Uterus (tissue), 4 donors: ENCODE results near the gene ABCD3. TPM values are rescaled to one million over a fixed set of nuclear protein-coding genes. Genes with fewer than 3 reads are reported as not detected.
A peak's percentile ranks its signal among the peaks of the same experiment; 100 is the strongest.

Source experiments
- DNase-seq, 2 donors: peaks; one replicate each; pipeline ENCODE4 v3.0.0-alpha.2; 2019 to 2020
- H3K27ac ChIP-seq, 2 donors: fragments of 200-600 bp; sonication (generic); 1 replicate in 1 of 2; 2 replicates in 1 of 2; pipeline ENCODE4 v1.5.1; 2016 to 2018
- H3K27me3 ChIP-seq, 2 donors: fragments of 200-600 bp; sonication (generic); one replicate each; pipeline ENCODE4 v1.5.1; 2018 to 2019; ENCODE audit warnings: control low read depth in 1 of 2
- H3K36me3 ChIP-seq, 2 donors: fragments of 200-600 bp; sonication (generic); one replicate each; pipeline ENCODE4 v1.5.1; 2019; ENCODE audit warnings: control low read depth in 1 of 2
- H3K4me1 ChIP-seq, 2 donors: fragments of 200-600 bp; sonication (generic); one replicate each; pipeline ENCODE4 v1.5.1; 2018 to 2019; ENCODE audit warnings: control low read depth in 1 of 2
- H3K4me3 ChIP-seq, 2 donors: fragments of 200-600 bp; sonication (generic); 1 replicate in 1 of 2; 2 replicates in 1 of 2; pipeline ENCODE4 v1.5.1; 2018 to 2019; ENCODE audit warnings: mild to moderate bottlenecking in 1 of 2
- H3K9me3 ChIP-seq, 2 donors: fragments of 200-600 bp; sonication (generic); one replicate each; pipeline ENCODE4 v1.5.1; 2019; ENCODE audit warnings: control low read depth in 1 of 2
- POLR2A ChIP-seq, 2 donors: fragments of 450-650 bp; IDR thresholded peaks; one replicate each; pipeline ENCODE4 v1.6.1; 2016; ENCODE audit warnings: antibody characterized with exemption in 2 of 2, mild to moderate bottlenecking in 1 of 2, moderate library complexity in 1 of 2
- intact Hi-C: fragments of 100-400 bp; cut with DNase I; formaldehyde crosslinking; loops from one replicate; pipeline ENCODE4 v1.15.1; 2023; ENCODE audit warnings: low total_unique reads
- total RNA-seq, 4 donors: library from RNA; depleted of rRNA in 3 of 4; stranded (reverse); fragments of >200 nt in 3 of 4; gene quantifications; one replicate each; pipeline versions ENCODE4 v1.1.0 to v1.2.4, GENCODE V29; 2014 to 2023
- TF ChIP-seq, protein P1 (sequence below), 4 experiments: fragments of 200-600 bp in 2 of 4; fragments of 450-650 bp in 2 of 4; sonication (generic) in 2 of 4; IDR thresholded peaks; one replicate each; pipeline ENCODE4 v1.5.1; 2016 to 2019; ENCODE audit warnings: antibody characterized with exemption in 4 of 4, mild to moderate bottlenecking in 2 of 4, moderate library complexity in 1 of 4
- donor health status: DM: yes; HTN: yes; CAD: no.

ABCD3 gene
- total RNA-seq, 4 donors from 2014 or later: 18.4 to 53.2 (median 30.7) TPM

DNA sequence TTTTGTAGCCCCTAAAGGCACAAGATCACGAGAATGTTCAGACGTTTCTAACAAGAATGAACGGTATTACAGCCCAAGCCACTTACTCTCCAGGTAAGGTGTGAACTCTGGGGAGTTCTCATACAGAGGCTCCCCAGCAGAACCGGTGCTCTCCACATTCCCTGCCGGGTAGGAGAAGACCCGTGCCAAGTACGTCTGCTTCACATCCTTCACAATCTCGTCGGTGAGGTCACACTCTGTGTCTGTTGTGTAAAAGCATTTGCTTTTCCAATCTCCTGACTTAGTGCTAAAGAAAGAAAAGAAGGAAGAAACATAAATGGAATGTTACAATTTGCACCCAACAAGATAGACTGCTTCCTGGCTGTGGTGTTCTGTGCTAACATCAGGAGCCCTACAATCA lies 117.7 kb downstream of the ABCD3 start:
- H3K27ac ChIP-seq: no peak overlapping the region
- H3K9me3 ChIP-seq: no peaks in the 10 kb centered on the region
- DNase-seq: no peak
- TF ChIP-seq, protein P1, sequence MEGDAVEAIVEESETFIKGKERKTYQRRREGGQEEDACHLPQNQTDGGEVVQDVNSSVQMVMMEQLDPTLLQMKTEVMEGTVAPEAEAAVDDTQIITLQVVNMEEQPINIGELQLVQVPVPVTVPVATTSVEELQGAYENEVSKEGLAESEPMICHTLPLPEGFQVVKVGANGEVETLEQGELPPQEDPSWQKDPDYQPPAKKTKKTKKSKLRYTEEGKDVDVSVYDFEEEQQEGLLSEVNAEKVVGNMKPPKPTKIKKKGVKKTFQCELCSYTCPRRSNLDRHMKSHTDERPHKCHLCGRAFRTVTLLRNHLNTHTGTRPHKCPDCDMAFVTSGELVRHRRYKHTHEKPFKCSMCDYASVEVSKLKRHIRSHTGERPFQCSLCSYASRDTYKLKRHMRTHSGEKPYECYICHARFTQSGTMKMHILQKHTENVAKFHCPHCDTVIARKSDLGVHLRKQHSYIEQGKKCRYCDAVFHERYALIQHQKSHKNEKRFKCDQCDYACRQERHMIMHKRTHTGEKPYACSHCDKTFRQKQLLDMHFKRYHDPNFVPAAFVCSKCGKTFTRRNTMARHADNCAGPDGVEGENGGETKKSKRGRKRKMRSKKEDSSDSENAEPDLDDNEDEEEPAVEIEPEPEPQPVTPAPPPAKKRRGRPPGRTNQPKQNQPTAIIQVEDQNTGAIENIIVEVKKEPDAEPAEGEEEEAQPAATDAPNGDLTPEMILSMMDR (IDR thresholded peaks at IDR 0.05): no peak
- TF ChIP-seq POLR2A (IDR thresholded peaks at IDR 0.05): no peak
- H3K4me3 ChIP-seq: no peak overlapping the region
- H3K36me3 ChIP-seq: no peaks in the 10 kb centered on the region
- intact Hi-C loops: no loop called here
- H3K27me3 ChIP-seq: no peaks in the 10 kb centered on the region
- H3K4me1 ChIP-seq: no peaks in the 10 kb centered on the region

DNA sequence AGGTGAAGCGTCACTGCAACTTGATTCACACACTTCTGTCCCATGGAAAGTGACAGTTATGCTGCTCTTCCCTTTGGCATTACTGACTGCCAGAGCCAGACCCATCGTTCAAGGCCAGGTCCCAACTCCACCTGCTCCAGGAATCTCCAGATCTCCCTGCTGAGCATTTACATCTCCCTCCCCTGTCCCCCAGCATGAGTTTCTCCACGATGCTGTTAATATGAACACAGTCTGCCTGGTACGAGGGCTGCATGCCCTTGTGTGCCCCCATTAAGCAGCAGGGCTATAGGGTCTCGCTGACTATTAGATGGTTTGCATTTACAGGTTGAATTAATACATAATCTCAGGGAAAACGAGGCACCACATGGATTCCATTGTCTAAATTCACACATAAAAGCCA lies 119.1 kb downstream of the ABCD3 start:
- no peaks in the 10 kb centered on the region for H3K4me1 ChIP-seq
- no peak overlapping the region for H3K4me3 ChIP-seq
- H3K36me3 ChIP-seq: no peaks in the 10 kb centered on the region
- intact Hi-C loops: no loop called here
- no peaks in the 10 kb centered on the region for H3K9me3 ChIP-seq
- H3K27me3 ChIP-seq: no peaks in the 10 kb centered on the region
- no peak for DNase-seq
- no peak overlapping the region for H3K27ac ChIP-seq
- TF ChIP-seq, protein P1 (IDR thresholded peaks at IDR 0.05): no peak
- no peak for TF ChIP-seq POLR2A (IDR thresholded peaks at IDR 0.05)

DNA sequence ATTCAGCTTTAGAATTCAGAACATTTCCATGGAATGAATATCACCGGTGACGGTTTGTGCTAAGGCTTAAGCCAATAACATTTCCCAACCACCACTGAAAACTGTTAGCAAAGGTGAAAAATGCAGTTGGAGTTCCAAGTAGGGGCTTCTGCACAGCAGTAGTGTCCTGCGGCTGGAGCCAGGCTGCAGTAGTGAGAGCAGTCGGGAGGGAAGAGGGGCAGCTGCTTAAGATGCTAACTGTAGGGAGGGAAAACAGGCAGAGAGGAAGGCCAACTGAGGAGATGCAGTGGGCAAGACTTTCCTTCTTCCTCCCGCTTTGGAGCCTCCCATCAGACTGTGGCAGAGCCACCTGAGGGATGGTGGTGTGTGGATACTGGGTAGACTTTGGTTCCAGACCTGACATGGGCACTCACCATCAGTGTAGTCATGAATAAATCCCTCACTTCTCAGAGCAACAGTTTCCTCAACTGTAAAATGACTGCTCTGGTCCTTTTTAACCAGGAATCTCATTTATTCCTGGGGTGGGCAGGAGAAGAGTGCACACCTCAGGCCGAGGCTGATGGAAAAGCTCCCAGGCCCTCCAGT lies 120.1 kb downstream of the ABCD3 start:
- no peaks in the 10 kb centered on the region for H3K4me1 ChIP-seq
- peak overlapping the region; percentile 9 to 57 for H3K4me3 ChIP-seq
- intact Hi-C loops: no loop called here
- no peaks in the 10 kb centered on the region for H3K36me3 ChIP-seq
- TF ChIP-seq, protein P1 (IDR thresholded peaks at IDR 0.05): no peak
- no peak for TF ChIP-seq POLR2A (IDR thresholded peaks at IDR 0.05)
- no peak overlapping the region for H3K27ac ChIP-seq
- DNase-seq: no peak
- no peaks in the 10 kb centered on the region for H3K27me3 ChIP-seq
- H3K9me3 ChIP-seq: no peaks in the 10 kb centered on the region

DNA sequence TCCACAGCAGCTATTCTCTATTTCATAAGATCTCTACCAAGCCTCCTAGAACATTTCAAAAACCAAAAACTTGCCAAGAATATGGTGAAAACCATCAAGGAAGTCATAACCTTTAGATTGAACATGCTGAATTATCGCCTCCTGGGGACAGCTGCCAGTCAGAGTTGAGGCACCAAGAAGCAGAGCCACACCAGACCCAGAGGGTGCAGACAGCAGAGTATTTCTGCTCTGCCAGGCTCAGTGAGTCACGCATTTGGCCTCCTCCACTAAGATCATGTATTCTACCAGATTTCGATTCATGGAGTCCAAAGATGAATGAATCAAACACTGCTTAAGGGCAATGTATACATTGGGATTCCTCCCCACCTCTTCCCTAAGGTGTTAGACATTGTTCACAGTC lies 121.3 kb downstream of the ABCD3 start:
- no peaks in the 10 kb centered on the region for H3K4me1 ChIP-seq
- H3K27me3 ChIP-seq: no peaks in the 10 kb centered on the region
- DNase-seq: no peak
- peak overlapping the region in 1 of 2 donors; percentile 11 for H3K27ac ChIP-seq
- no peaks in the 10 kb centered on the region for H3K36me3 ChIP-seq
- intact Hi-C loops: no loop called here
- no peaks in the 10 kb centered on the region for H3K9me3 ChIP-seq
- TF ChIP-seq, protein P1 (IDR thresholded peaks at IDR 0.05): no peak
- no peak for TF ChIP-seq POLR2A (IDR thresholded peaks at IDR 0.05)
- peak overlapping the region in 1 of 2 donors; percentile 57 for H3K4me3 ChIP-seq

DNA sequence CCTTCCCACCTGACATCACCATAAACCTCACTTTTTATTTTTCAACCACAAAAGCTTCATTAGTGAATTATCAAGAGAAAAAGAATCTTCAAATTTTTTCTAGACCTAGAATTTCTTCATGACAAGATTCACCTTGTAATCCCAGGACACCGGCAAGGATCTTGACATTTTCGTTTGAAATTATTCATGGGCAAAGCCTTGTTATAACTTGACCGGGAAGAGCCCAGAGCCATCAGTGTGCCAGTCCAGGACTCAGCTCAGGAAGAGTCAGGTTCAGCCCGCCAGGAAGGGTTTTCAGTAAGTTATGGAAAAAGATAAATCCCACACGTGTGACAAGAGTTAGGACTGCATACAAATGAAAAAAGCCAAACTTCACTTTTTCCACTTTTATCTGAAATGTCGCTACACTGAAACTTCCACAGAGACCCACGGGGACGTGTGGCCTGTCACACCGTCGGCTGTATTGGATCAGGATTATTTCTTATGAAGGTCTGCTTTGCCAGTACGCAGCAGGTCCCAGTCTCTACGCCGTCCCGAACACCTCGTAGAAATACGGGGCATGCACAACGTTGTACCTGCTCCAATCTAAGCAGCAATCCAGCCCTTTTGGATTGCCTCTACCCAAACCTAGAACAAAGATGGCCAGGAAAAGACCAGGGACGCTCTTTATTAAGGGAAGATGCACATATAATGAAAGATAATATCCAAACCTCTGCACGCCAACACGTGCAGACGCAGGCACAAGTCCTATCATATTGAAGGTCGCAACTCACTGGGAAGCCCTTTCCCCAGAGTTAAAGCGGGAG lies 122.5 kb downstream of the ABCD3 start:
- peak overlapping the region; percentile 56 to 57 for H3K4me3 ChIP-seq
- intact Hi-C loops: no loop called here
- peak overlapping the region; percentile 82 to 88 for H3K27ac ChIP-seq
- no peaks in the 10 kb centered on the region for H3K27me3 ChIP-seq
- no peaks in the 10 kb centered on the region for H3K9me3 ChIP-seq
- no peaks in the 10 kb centered on the region for H3K4me1 ChIP-seq
- TF ChIP-seq, protein P1 (IDR thresholded peaks at IDR 0.05): no peak
- no peak for TF ChIP-seq POLR2A (IDR thresholded peaks at IDR 0.05)
- no peak for DNase-seq
- no peaks in the 10 kb centered on the region for H3K36me3 ChIP-seq
